Uterus (tissue), 2 donors: ENCODE measurements around the gene CLDN22.

Experiments
- CTCF ChIP-seq, 4 experiments: fragments of 200-600 bp in 2 of 4; fragments of 450-650 bp in 2 of 4; sonication (generic) in 2 of 4; IDR thresholded peaks; one replicate each; pipeline ENCODE4 v1.5.1; 2016 to 2019; ENCODE audit warnings: antibody characterized with exemption in 4 of 4, mild to moderate bottlenecking in 2 of 4, moderate library complexity in 1 of 4
- POLR2A ChIP-seq, 2 donors: fragments of 450-650 bp; IDR thresholded peaks; one replicate each; pipeline ENCODE4 v1.6.1; 2016; ENCODE audit warnings: antibody characterized with exemption in 2 of 2, mild to moderate bottlenecking in 1 of 2, moderate library complexity in 1 of 2

GRCh38 chr4:183314806-183315205 is 5.3 kb downstream of the CLDN22 start:
- TF ChIP-seq CTCF (IDR thresholded peaks at IDR 0.05) (no peak), POLR2A (IDR thresholded peaks at IDR 0.05) (no peak)
